ENCODE results near the gene EXD1.

- TF ChIP-seq CTCF (conservative IDR thresholded peaks at IDR 0.05; ENCODE audit: low read depth, low read length) (no peak), EZH2 (IDR thresholded peaks at IDR 0.05; ENCODE audit: borderline replicate concordance, low read depth, low read length, poor library complexity, severe bottlenecking) (no peak)
Measured at GRCh38 chr15:41150279-41150678, 80.3 kb downstream of the EXD1 start.

Data from A673 (cell line).